Fibroblast of mammary gland (primary cell): ENCODE measurements around the gene PTPRN2.
"Not testable (repeated sequence)": the region's sequence is repeated elsewhere in the genome, so short reads cannot be mapped to it uniquely, and the experiment has no call there.

Source experiments
- DNase-seq: peaks from one replicate; pipeline ENCODE4 v3.0.0-alpha.2; 2010; ENCODE audit warnings: low read depth
- H3K4me3 ChIP-seq: 2 replicates; pipeline ENCODE4 v1.5.1; 2011; ENCODE audit warnings: low read depth, mild to moderate bottlenecking, low read length, moderate library complexity; ENCODE audit not compliant: control insufficient read depth
- CTCF ChIP-seq: conservative IDR thresholded peaks from 2 replicates; pipeline ENCODE4 v1.5.1; 2011; ENCODE audit warnings: low read depth, low read length, inconsistent platforms; ENCODE audit not compliant: control insufficient read depth, insufficient read depth

The PTPRN2 gene

GRCh38 chr7:157900556-157900955, 687.1 kb downstream of the PTPRN2 start:
- no peak for DNase-seq
- no peak overlapping the region for H3K4me3 ChIP-seq
- no peak for TF ChIP-seq CTCF

- DNase-seq, result no peak
- TF ChIP-seq CTCF, result no peak
- H3K4me3 ChIP-seq, result no peak overlapping the region
Measured at GRCh38 chr7:157900011-157900410, 687.6 kb downstream of the PTPRN2 start.

GRCh38 chr7:157898802-157899505, 688.7 kb downstream of the PTPRN2 start:
- DNase-seq, result no peak

GRCh38 chr7:157898261-157898660, 689.4 kb downstream of the PTPRN2 start:
- no peak overlapping the region for H3K4me3 ChIP-seq
- TF ChIP-seq CTCF, result no peak
- no peak for DNase-seq

More at GRCh38 chr7:157898802-157899505, 688.7 kb downstream of the PTPRN2 start:
- no peak for TF ChIP-seq CTCF
- H3K4me3 ChIP-seq, result no peak overlapping the region

- no peak for TF ChIP-seq CTCF
- no peak overlapping the region for H3K4me3 ChIP-seq
- DNase-seq, result no peak
Measured at GRCh38 chr7:157897681-157898080, 689.9 kb downstream of the PTPRN2 start.

- no peak for DNase-seq
- no peak overlapping the region for H3K4me3 ChIP-seq
- TF ChIP-seq CTCF, result no peak
Measured at GRCh38 chr7:157896774-157897555, 690.7 kb downstream of the PTPRN2 start.

- not testable (repeated sequence) for DNase-seq, H3K4me3 ChIP-seq
Measured at GRCh38 chr7:157896376-157896675, 691.3 kb downstream of the PTPRN2 start.
